ENCODE data around the gene PALD1. TPM values are rescaled to one million over a fixed set of nuclear protein-coding genes. Genes with fewer than 3 reads are reported as not detected.

Gene PALD1
- total and polyA plus RNA-seq, 2 of the 13 experiments (the other 11 are each of a cell fraction or from before 2014, with no cell fraction given): 0.07 to 0.09 TPM

DNA sequence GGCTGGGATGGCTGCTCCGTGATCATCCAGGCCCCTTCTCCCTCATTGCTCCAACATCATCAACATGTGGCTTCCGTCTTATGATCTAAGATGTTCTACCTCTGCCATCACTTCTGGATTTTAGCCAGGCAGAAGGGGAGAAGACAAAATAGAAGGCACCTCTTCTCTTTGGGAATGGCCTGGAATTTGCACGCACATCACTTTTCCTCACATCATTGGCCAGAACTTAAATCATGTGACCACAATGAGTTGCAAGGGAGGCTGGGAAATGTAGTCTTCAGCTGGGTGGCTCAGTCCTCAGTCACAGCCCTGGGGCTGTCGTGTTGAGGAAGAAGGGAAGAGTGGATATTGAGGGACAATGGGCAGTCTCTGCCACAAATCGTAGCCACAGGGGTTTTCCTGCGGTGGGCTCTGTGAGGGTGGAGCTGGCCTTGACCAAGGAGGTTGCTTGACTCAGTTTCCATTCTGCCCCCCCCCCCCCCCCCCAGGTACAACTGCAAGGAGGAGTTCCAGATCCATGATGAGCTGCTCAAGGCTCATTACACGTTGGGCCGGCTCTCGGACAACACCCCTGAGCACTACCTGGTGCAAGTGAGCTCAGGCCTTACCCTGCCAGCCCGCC lies 50.3 kb downstream of the PALD1 start (continued):
- TF ChIP-seq ZNF12 (CRISPR knock-in tag; IDR thresholded peaks at IDR 0.05): no peak
- TF ChIP-seq KDM1A (CRISPR knock-in tag; IDR thresholded peaks at IDR 0.05): no peak
- no peak for TF ChIP-seq MYC (CRISPR knock-in tag; IDR thresholded peaks at IDR 0.05; ENCODE audit: borderline replicate concordance)
- TF ChIP-seq ATF7 (IDR thresholded peaks at IDR 0.05): no peak
- TF ChIP-seq ATF7 (CRISPR knock-in tag; IDR thresholded peaks at IDR 0.05): no peak
- no peak for TF ChIP-seq ZNF558 (CRISPR knock-in tag; IDR thresholded peaks at IDR 0.05; ENCODE audit: borderline replicate concordance)
- no peak for TF ChIP-seq ZNF790 (CRISPR knock-in tag; IDR thresholded peaks at IDR 0.05; ENCODE audit: borderline replicate concordance)
- no peak for TF ChIP-seq ZNF577 (CRISPR knock-in tag; IDR thresholded peaks at IDR 0.05; ENCODE audit: borderline replicate concordance, low read depth)
- no peak for TF ChIP-seq ZNF644 (CRISPR knock-in tag; IDR thresholded peaks at IDR 0.05; ENCODE audit: low read depth)
- no peak for TF ChIP-seq AGO1 (IDR thresholded peaks at IDR 0.05; ENCODE audit: low read depth, low read length, poor library complexity, severe bottlenecking)
- no peak for TF ChIP-seq SP4 (CRISPR knock-in tag; IDR thresholded peaks at IDR 0.05)
- TF ChIP-seq ZNF816 (CRISPR knock-in tag; IDR thresholded peaks at IDR 0.05; ENCODE audit: borderline replicate concordance): no peak
- no peak for TF ChIP-seq ZNF460 (CRISPR knock-in tag; IDR thresholded peaks at IDR 0.05; ENCODE audit: borderline replicate concordance)
- TF ChIP-seq MYNN (CRISPR knock-in tag; IDR thresholded peaks at IDR 0.05; ENCODE audit: low read depth): no peak
- TF ChIP-seq SPEN (CRISPR knock-in tag; IDR thresholded peaks at IDR 0.05; ENCODE audit: low read depth): no peak
- no peak for TF ChIP-seq KLF13 (CRISPR knock-in tag; IDR thresholded peaks at IDR 0.05)
- TF ChIP-seq NFYB (CRISPR knock-in tag; IDR thresholded peaks at IDR 0.05): peak; percentile 65
- TF ChIP-seq ATRX (CRISPR knock-in tag; IDR thresholded peaks at IDR 0.05; ENCODE audit: borderline replicate concordance): no peak
- no peak for TF ChIP-seq HMGA1 (CRISPR knock-in tag; conservative IDR thresholded peaks at IDR 0.05)
- no peak for TF ChIP-seq ZNF850 (CRISPR knock-in tag; conservative IDR thresholded peaks at IDR 0.05)
- no peak for TF ChIP-seq FOXJ3 (CRISPR knock-in tag; IDR thresholded peaks at IDR 0.05; ENCODE audit: borderline replicate concordance)
- TF ChIP-seq CHCHD3 (CRISPR knock-in tag; IDR thresholded peaks at IDR 0.05): no peak
- TF ChIP-seq SUZ12 (IDR thresholded peaks at IDR 0.05; ENCODE audit: low read depth, low read length): peak; percentile 34; the same call in 1 of the 2 replicates
- TF ChIP-seq, protein P1, sequence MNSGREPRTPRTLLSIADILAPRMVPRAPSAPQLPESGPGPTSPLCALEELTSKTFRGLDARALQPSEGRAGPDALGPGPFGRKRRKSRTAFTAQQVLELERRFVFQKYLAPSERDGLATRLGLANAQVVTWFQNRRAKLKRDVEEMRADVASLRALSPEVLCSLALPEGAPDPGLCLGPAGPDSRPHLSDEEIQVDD (CRISPR knock-in tag; IDR thresholded peaks at IDR 0.05; ENCODE audit: borderline replicate concordance): no peak
- TF ChIP-seq NFYC (CRISPR knock-in tag; IDR thresholded peaks at IDR 0.05): peak; percentile 79
- TF ChIP-seq ZFY (CRISPR knock-in tag; IDR thresholded peaks at IDR 0.05): peak; percentile 18; the same call in 1 of the 2 replicates
- TF ChIP-seq ZNF124 (CRISPR knock-in tag; IDR thresholded peaks at IDR 0.05): no peak
- TF ChIP-seq, protein P2, sequence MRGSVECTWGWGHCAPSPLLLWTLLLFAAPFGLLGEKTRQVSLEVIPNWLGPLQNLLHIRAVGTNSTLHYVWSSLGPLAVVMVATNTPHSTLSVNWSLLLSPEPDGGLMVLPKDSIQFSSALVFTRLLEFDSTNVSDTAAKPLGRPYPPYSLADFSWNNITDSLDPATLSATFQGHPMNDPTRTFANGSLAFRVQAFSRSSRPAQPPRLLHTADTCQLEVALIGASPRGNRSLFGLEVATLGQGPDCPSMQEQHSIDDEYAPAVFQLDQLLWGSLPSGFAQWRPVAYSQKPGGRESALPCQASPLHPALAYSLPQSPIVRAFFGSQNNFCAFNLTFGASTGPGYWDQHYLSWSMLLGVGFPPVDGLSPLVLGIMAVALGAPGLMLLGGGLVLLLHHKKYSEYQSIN (CRISPR knock-in tag; IDR thresholded peaks at IDR 0.05; ENCODE audit: borderline replicate concordance): no peak
- no peak for TF ChIP-seq HOXA5 (CRISPR knock-in tag; IDR thresholded peaks at IDR 0.05)
- TF ChIP-seq PAWR (CRISPR knock-in tag; IDR thresholded peaks at IDR 0.05; ENCODE audit: borderline replicate concordance): no peak
- no peak for TF ChIP-seq PBX3 (CRISPR knock-in tag; IDR thresholded peaks at IDR 0.05; ENCODE audit: borderline replicate concordance)
- TF ChIP-seq GABPB1 (CRISPR knock-in tag; IDR thresholded peaks at IDR 0.05): no peak

Measured in HepG2 (cell line).